ENCODE measurements around the gene HSPA12B.

HSPA12B gene

GRCh38 chr20:3732327-3733118, at the start of gene HSPA12B:
Gene HSPA12B (plus strand): TSS chr20:3732685. CDS start chr20:3738675, 5,990 bp downstream.
- no peak for DNase-seq

- DNase-seq, result no peak
Measured at GRCh38 chr20:3685341-3685740, 47.1 kb upstream of the HSPA12B start.

GRCh38 chr20:3686421-3686820, 46.1 kb upstream of the HSPA12B start:
- DNase-seq, result no peak

GRCh38 chr20:3686867-3687321, 45.6 kb upstream of the HSPA12B start:
- no peak for DNase-seq

- DNase-seq, result no peak
Measured at GRCh38 chr20:3687655-3688054, 44.8 kb upstream of the HSPA12B start.

GRCh38 chr20:3689978-3690377, 42.5 kb upstream of the HSPA12B start:
- DNase-seq, result no peak

- no peak for DNase-seq
Measured at GRCh38 chr20:3690413-3690812, 42.1 kb upstream of the HSPA12B start.

- DNase-seq, result no peak
Measured at GRCh38 chr20:3691306-3691705, 41.2 kb upstream of the HSPA12B start.

GRCh38 chr20:3691897-3692296, 40.6 kb upstream of the HSPA12B start:
- DNase-seq, result peak; percentile 48

- no peak for DNase-seq
Measured at GRCh38 chr20:3692706-3693294, 39.7 kb upstream of the HSPA12B start.

- DNase-seq, result no peak
Measured at GRCh38 chr20:3693376-3693775, 39.1 kb upstream of the HSPA12B start.

- no peak for DNase-seq
Measured at GRCh38 chr20:3694864-3695263, 37.6 kb upstream of the HSPA12B start.

GRCh38 chr20:3696200-3696599, 36.3 kb upstream of the HSPA12B start:
- no peak for DNase-seq

- no peak for DNase-seq
Measured at GRCh38 chr20:3696745-3697587, 35.5 kb upstream of the HSPA12B start.

- DNase-seq, result no peak
Measured at GRCh38 chr20:3697588-3698305, 34.7 kb upstream of the HSPA12B start.

- no peak for DNase-seq
Measured at GRCh38 chr20:3698591-3699001, 33.9 kb upstream of the HSPA12B start.

GRCh38 chr20:3699037-3699436, 33.4 kb upstream of the HSPA12B start:
- no peak for DNase-seq

- no peak for DNase-seq
Measured at GRCh38 chr20:3701061-3701998, 31.2 kb upstream of the HSPA12B start.

GRCh38 chr20:3702611-3703391, 29.7 kb upstream of the HSPA12B start:
- DNase-seq, result no peak

- DNase-seq, result no peak
Measured at GRCh38 chr20:3704087-3704486, 28.4 kb upstream of the HSPA12B start.

GRCh38 chr20:3705491-3705969, 27.0 kb upstream of the HSPA12B start:
- DNase-seq, result no peak

All from NCI-H146 (cell line).